ENCODE results near the gene EYA2.

The EYA2 gene

GRCh38 chr20:47187450-47188195 is 293.0 kb downstream of the EYA2 start:
- no peak overlapping the region for H3K4me3 ChIP-seq
- no peaks in the 10 kb centered on the region for H3K9me3 ChIP-seq (ENCODE audit: low read depth, low read length)
- H3K27ac ChIP-seq: no peak overlapping the region
- TF ChIP-seq FOXP2 (optimal IDR thresholded peaks at IDR 0.05; ENCODE audit: control extremely low read depth, extremely low read length, insufficient read depth): no peak
- TF ChIP-seq EZH2 (IDR thresholded peaks at IDR 0.05): no peak
- no peak for TF ChIP-seq POLR2AphosphoS5 (IDR thresholded peaks at IDR 0.05; ENCODE audit: borderline replicate concordance, low read depth, low read length)
- H3K36me3 ChIP-seq (ENCODE audit: insufficient read depth, low read length): no peaks in the 10 kb centered on the region
- no peak for DNase-seq (ENCODE audit: low read depth, low spot score)
- no peak overlapping the region for H3K9ac ChIP-seq (ENCODE audit: insufficient read length)

GRCh38 chr20:47188540-47188939 is 293.9 kb downstream of the EYA2 start:
- no peak for DNase-seq (ENCODE audit: low read depth, low spot score)
- H3K4me3 ChIP-seq: no peak overlapping the region
- H3K9ac ChIP-seq (ENCODE audit: insufficient read length): no peak overlapping the region

GRCh38 chr20:47189060-47189459 is 294.4 kb downstream of the EYA2 start:
- Histone ChIP-seq H3K9ac (ENCODE audit: insufficient read length) (no peak overlapping the region), H3K9me3 (ENCODE audit: low read depth, low read length) (no peaks in the 10 kb centered on the region), H3K36me3 (ENCODE audit: insufficient read depth, low read length) (no peaks in the 10 kb centered on the region), H3K27ac (no peak overlapping the region), H3K4me3 (no peak overlapping the region)
- TF ChIP-seq POLR2AphosphoS5 (IDR thresholded peaks at IDR 0.05; ENCODE audit: borderline replicate concordance, low read depth, low read length) (no peak), EZH2 (IDR thresholded peaks at IDR 0.05) (no peak), FOXP2 (optimal IDR thresholded peaks at IDR 0.05; ENCODE audit: control extremely low read depth, extremely low read length, insufficient read depth) (no peak)
- DNase-seq (ENCODE audit: low read depth, low spot score): no peak

More at GRCh38 chr20:47188540-47188939, 293.9 kb downstream of the EYA2 start:
- H3K36me3 ChIP-seq (ENCODE audit: insufficient read depth, low read length): no peaks in the 10 kb centered on the region
- no peak for TF ChIP-seq EZH2 (IDR thresholded peaks at IDR 0.05)
- no peak for TF ChIP-seq FOXP2 (optimal IDR thresholded peaks at IDR 0.05; ENCODE audit: control extremely low read depth, extremely low read length, insufficient read depth)
- TF ChIP-seq POLR2AphosphoS5 (IDR thresholded peaks at IDR 0.05; ENCODE audit: borderline replicate concordance, low read depth, low read length): no peak
- H3K27ac ChIP-seq: no peak overlapping the region
- no peaks in the 10 kb centered on the region for H3K9me3 ChIP-seq (ENCODE audit: low read depth, low read length)

GRCh38 chr20:47191074-47191673 is 296.5 kb downstream of the EYA2 start:
- TF ChIP-seq EZH2 (IDR thresholded peaks at IDR 0.05): no peak
- TF ChIP-seq POLR2AphosphoS5 (IDR thresholded peaks at IDR 0.05; ENCODE audit: borderline replicate concordance, low read depth, low read length): no peak
- TF ChIP-seq FOXP2 (optimal IDR thresholded peaks at IDR 0.05; ENCODE audit: control extremely low read depth, extremely low read length, insufficient read depth): no peak
- H3K36me3 ChIP-seq (ENCODE audit: insufficient read depth, low read length): no peaks in the 10 kb centered on the region
- DNase-seq (ENCODE audit: low read depth, low spot score): no peak
- H3K27ac ChIP-seq: no peak overlapping the region
- no peak overlapping the region for H3K4me3 ChIP-seq
- no peak overlapping the region for H3K9ac ChIP-seq (ENCODE audit: insufficient read length)
- H3K9me3 ChIP-seq (ENCODE audit: low read depth, low read length): no peaks in the 10 kb centered on the region

- Histone ChIP-seq H3K9me3 (ENCODE audit: low read depth, low read length) (no peaks in the 10 kb centered on the region), H3K36me3 (ENCODE audit: insufficient read depth, low read length) (no peaks in the 10 kb centered on the region), H3K9ac (ENCODE audit: insufficient read length) (no peak overlapping the region), H3K27ac (no peak overlapping the region), H3K4me3 (no peak overlapping the region)
- DNase-seq (ENCODE audit: low read depth, low spot score): no peak
- no peak for TF ChIP-seq EZH2 (IDR thresholded peaks at IDR 0.05)
- no peak for TF ChIP-seq FOXP2 (optimal IDR thresholded peaks at IDR 0.05; ENCODE audit: control extremely low read depth, extremely low read length, insufficient read depth)
- no peak for TF ChIP-seq POLR2AphosphoS5 (IDR thresholded peaks at IDR 0.05; ENCODE audit: borderline replicate concordance, low read depth, low read length)
Measured at GRCh38 chr20:47191956-47192355, 297.3 kb downstream of the EYA2 start.

GRCh38 chr20:47195573-47195972 is 300.9 kb downstream of the EYA2 start:
- H3K4me3 ChIP-seq: no peak overlapping the region
- H3K9ac ChIP-seq (ENCODE audit: insufficient read length): no peak overlapping the region
- H3K27ac ChIP-seq: no peak overlapping the region
- TF ChIP-seq FOXP2 (optimal IDR thresholded peaks at IDR 0.05; ENCODE audit: control extremely low read depth, extremely low read length, insufficient read depth) (no peak), POLR2AphosphoS5 (IDR thresholded peaks at IDR 0.05; ENCODE audit: borderline replicate concordance, low read depth, low read length) (no peak), EZH2 (IDR thresholded peaks at IDR 0.05) (no peak)
- DNase-seq (ENCODE audit: low read depth, low spot score): no peak
- H3K36me3 ChIP-seq (ENCODE audit: insufficient read depth, low read length): no peaks in the 10 kb centered on the region
- no peaks in the 10 kb centered on the region for H3K9me3 ChIP-seq (ENCODE audit: low read depth, low read length)

GRCh38 chr20:47196091-47197081 is 301.7 kb downstream of the EYA2 start:
- Histone ChIP-seq H3K36me3 (ENCODE audit: insufficient read depth, low read length) (no peaks in the 10 kb centered on the region), H3K9ac (ENCODE audit: insufficient read length) (no peak overlapping the region), H3K4me3 (peak overlapping the region; percentile 41), H3K9me3 (ENCODE audit: low read depth, low read length) (no peaks in the 10 kb centered on the region), H3K27ac (no peak overlapping the region)
- TF ChIP-seq FOXP2 (optimal IDR thresholded peaks at IDR 0.05; ENCODE audit: control extremely low read depth, extremely low read length, insufficient read depth) (no peak), EZH2 (IDR thresholded peaks at IDR 0.05) (no peak), POLR2AphosphoS5 (IDR thresholded peaks at IDR 0.05; ENCODE audit: borderline replicate concordance, low read depth, low read length) (no peak)
- DNase-seq (ENCODE audit: low read depth, low spot score): peak; percentile 8

GRCh38 chr20:47198254-47198671 is 303.6 kb downstream of the EYA2 start:
- Histone ChIP-seq H3K4me3 (no peak overlapping the region), H3K36me3 (ENCODE audit: insufficient read depth, low read length) (no peaks in the 10 kb centered on the region), H3K9ac (ENCODE audit: insufficient read length) (no peak overlapping the region), H3K27ac (no peak overlapping the region), H3K9me3 (ENCODE audit: low read depth, low read length) (no peaks in the 10 kb centered on the region)
- no peak for DNase-seq (ENCODE audit: low read depth, low spot score)
- TF ChIP-seq POLR2AphosphoS5 (IDR thresholded peaks at IDR 0.05; ENCODE audit: borderline replicate concordance, low read depth, low read length): no peak
- no peak for TF ChIP-seq EZH2 (IDR thresholded peaks at IDR 0.05)
- no peak for TF ChIP-seq FOXP2 (optimal IDR thresholded peaks at IDR 0.05; ENCODE audit: control extremely low read depth, extremely low read length, insufficient read depth)

All from SK-N-MC (cell line).